H9 (cell line): ENCODE measurements around the gene TREM1. TPM values are rescaled to one million over a fixed set of nuclear protein-coding genes. Genes with fewer than 3 reads are reported as not detected.

Source experiments
- DNase-seq: peaks from one replicate; pipeline ENCODE4 v3.0.0-alpha.2; 2017
- H2AFZ ChIP-seq: one replicate; pipeline ENCODE4 v1.6.1; 2013; ENCODE audit warnings: mild to moderate bottlenecking, low read length, control low read depth, moderate library complexity
- H2AK5ac ChIP-seq: 2 replicates; pipeline ENCODE4 v1.6.1; 2013; ENCODE audit warnings: low read length, control low read depth, mixed read lengths; ENCODE audit not compliant: insufficient read length
- H2BK120ac ChIP-seq: one replicate; pipeline ENCODE4 v1.6.1; 2013; ENCODE audit warnings: low read depth, mild to moderate bottlenecking, low read length, control low read depth, inconsistent platforms; ENCODE audit not compliant: poor library complexity, severe bottlenecking
- H2BK12ac ChIP-seq: 2 replicates; pipeline ENCODE4 v1.6.1; 2013; ENCODE audit warnings: low read length, control low read depth, mixed read lengths, low read depth; ENCODE audit not compliant: insufficient read length
- H2BK15ac ChIP-seq: 2 replicates; pipeline ENCODE4 v1.6.1; 2013; ENCODE audit warnings: low read depth, low read length, control low read depth
- H2BK20ac ChIP-seq: one replicate; pipeline ENCODE4 v1.6.1; 2013; ENCODE audit warnings: low read depth, mild to moderate bottlenecking, low read length, control low read depth, inconsistent platforms; ENCODE audit not compliant: poor library complexity, severe bottlenecking
- H2BK5ac ChIP-seq: 2 replicates; pipeline ENCODE4 v1.6.1; 2013; ENCODE audit warnings: low read length, control low read depth, mixed read lengths; ENCODE audit not compliant: insufficient read length
- H3K14ac ChIP-seq: 2 replicates; pipeline ENCODE4 v1.6.1; 2013; ENCODE audit warnings: low read length, control low read depth; ENCODE audit not compliant: insufficient read depth
- H3K18ac ChIP-seq: 2 replicates; pipeline ENCODE4 v1.6.1; 2013; ENCODE audit warnings: low read depth, mild to moderate bottlenecking, mixed read lengths, low read length, control low read depth; ENCODE audit not compliant: insufficient read length
- H3K23ac ChIP-seq: 2 replicates; pipeline ENCODE4 v1.6.1; 2013; ENCODE audit warnings: low read length, control low read depth, mixed read lengths, low read depth; ENCODE audit not compliant: insufficient read length
- H3K23me2 ChIP-seq: 2 replicates; pipeline ENCODE4 v1.6.1; 2013; ENCODE audit warnings: low read depth, mild to moderate bottlenecking, mixed read lengths, low read length, control low read depth; ENCODE audit not compliant: insufficient read length, poor library complexity, severe bottlenecking
- H3K27ac ChIP-seq: 2 replicates; pipeline ENCODE4 v1.5.1; 2013; ENCODE audit warnings: low read length, control low read depth, mixed read lengths, low read depth; ENCODE audit not compliant: insufficient read length
- H3K27me3 ChIP-seq: 2 replicates; pipeline ENCODE4 v1.6.1; 2013; ENCODE audit warnings: low read length, control low read depth, inconsistent platforms; ENCODE audit not compliant: insufficient read depth
- H3K4ac ChIP-seq: 2 replicates; pipeline ENCODE4 v1.6.1; 2013; ENCODE audit warnings: low read depth, mild to moderate bottlenecking, control low read depth, inconsistent platforms, low read length, moderate library complexity
- H3K4me1 ChIP-seq: 2 replicates; pipeline ENCODE4 v1.6.1; 2013; ENCODE audit warnings: low read length, control low read depth, inconsistent platforms; ENCODE audit not compliant: insufficient read depth
- H3K4me2 ChIP-seq: 2 replicates; pipeline ENCODE4 v1.6.1; 2013; ENCODE audit warnings: low read length, control low read depth, mixed read lengths; ENCODE audit not compliant: insufficient read length, insufficient read depth
- H3K56ac ChIP-seq: 2 replicates; pipeline ENCODE4 v1.6.1; 2013; ENCODE audit warnings: low read depth, mild to moderate bottlenecking, mixed read lengths, low read length, control low read depth; ENCODE audit not compliant: insufficient read length
- H3K79me1 ChIP-seq: 2 replicates; pipeline ENCODE4 v1.6.1; 2013; ENCODE audit warnings: low read depth, mild to moderate bottlenecking, moderate library complexity, low read length, control low read depth, inconsistent platforms; ENCODE audit not compliant: insufficient read depth, poor library complexity, severe bottlenecking
- H3K79me2 ChIP-seq: 2 replicates; pipeline ENCODE4 v1.6.1; 2013; ENCODE audit warnings: low read length, control low read depth, inconsistent platforms; ENCODE audit not compliant: insufficient read depth
- H3K9ac ChIP-seq: 2 replicates; pipeline ENCODE4 v1.6.1; 2013; ENCODE audit warnings: low read length, control low read depth, mixed read lengths; ENCODE audit not compliant: insufficient read length; ENCODE audit errors: extremely low read depth
- H3K9me3 ChIP-seq: one replicate; pipeline ENCODE4 v1.6.1; 2013; ENCODE audit warnings: low read depth, low read length, inconsistent platforms; ENCODE audit not compliant: control insufficient read depth
- H3T11ph ChIP-seq: one replicate; pipeline ENCODE4 v1.6.1; 2013; ENCODE audit warnings: mild to moderate bottlenecking, low read length, control low read depth, inconsistent platforms
- H4K20me1 ChIP-seq: one replicate; pipeline ENCODE4 v1.6.1; 2013; ENCODE audit not compliant: control insufficient read depth, insufficient read length, insufficient read depth
- H4K5ac ChIP-seq: 2 replicates; pipeline ENCODE4 v1.6.1; 2013; ENCODE audit warnings: low read depth, mild to moderate bottlenecking, mixed read lengths, low read length, control low read depth; ENCODE audit not compliant: insufficient read length
- H4K8ac ChIP-seq: replicated peaks from 2 replicates; pipeline ENCODE4 v1.6.1; 2013; ENCODE audit warnings: low read length, control low read depth, mixed read lengths, low read depth; ENCODE audit not compliant: insufficient read length
- H4K91ac ChIP-seq: 2 replicates; pipeline ENCODE4 v1.6.1; 2013; ENCODE audit warnings: low read depth, mild to moderate bottlenecking, moderate library complexity, mixed read lengths, low read length, control low read depth; ENCODE audit not compliant: insufficient read length
- H3K27ac Mint-ChIP-seq, 3 experiments: 2 replicates in 2 of 3; 3 replicates in 1 of 3; pipeline ENCODE4 v1.8.0; 2020 to 2021; ENCODE audit warnings: mixed read lengths in 3 of 3, mild to moderate bottlenecking in 1 of 3, moderate library complexity in 1 of 3
- H3K27me3 Mint-ChIP-seq: 2 replicates; pipeline ENCODE4 v1.8.0; 2021; ENCODE audit warnings: low read depth, mild to moderate bottlenecking, moderate library complexity, mixed read lengths
- H3K36me3 Mint-ChIP-seq, 3 experiments: 2 replicates in 2 of 3; 3 replicates in 1 of 3; pipeline ENCODE4 v1.8.0; 2020 to 2021; ENCODE audit warnings: low read depth in 3 of 3, mixed read lengths in 3 of 3; ENCODE audit not compliant: insufficient read depth in 1 of 3
- H3K4me1 Mint-ChIP-seq, 2 experiments: 2 replicates each; pipeline ENCODE4 v1.8.0; 2020; ENCODE audit warnings: mixed read lengths in 2 of 2
- H3K4me3 Mint-ChIP-seq, 2 experiments: 2 replicates in 1 of 2; 3 replicates in 1 of 2; pipeline ENCODE4 v1.8.0; 2020 to 2021; ENCODE audit warnings: mild to moderate bottlenecking in 2 of 2, mixed read lengths in 2 of 2, moderate library complexity in 1 of 2
- H3K9me3 Mint-ChIP-seq, 2 experiments: 2 replicates in 1 of 2; 3 replicates in 1 of 2; pipeline ENCODE4 v1.8.0; 2020; ENCODE audit warnings: mild to moderate bottlenecking in 2 of 2, mixed read lengths in 2 of 2, moderate library complexity in 1 of 2
- WGBS: extraction: QIAGEN DNeasy Blood & Tissue Kit; methylation state at CpG from one replicate; pipeline ENCODE4 v1.1.7; 2013; ENCODE audit warnings: missing lambda C conversion rate, low lambda C conversion rate, mixed read lengths; ENCODE audit not compliant: insufficient read length; ENCODE audit errors: extremely low coverage; 5-methylcytosine and 5-hydroxymethylcytosine counted together
- total RNA-seq: library from RNA; stranded (reverse); gene quantifications from 2 replicates; pipeline ENCODE4 v1.2.1, GENCODE V29; 2021
- TF ChIP-seq, protein P1 (sequence below): fragments of 200-600 bp; sonication (generic); conservative IDR thresholded peaks from 3 replicates; pipeline ENCODE4 v1.8.0; 2021; ENCODE audit warnings: antibody characterized with exemption, mild to moderate bottlenecking

TREM1 gene
- total RNA-seq, 1 experiment from 2014 or later, result not detected

DNA sequence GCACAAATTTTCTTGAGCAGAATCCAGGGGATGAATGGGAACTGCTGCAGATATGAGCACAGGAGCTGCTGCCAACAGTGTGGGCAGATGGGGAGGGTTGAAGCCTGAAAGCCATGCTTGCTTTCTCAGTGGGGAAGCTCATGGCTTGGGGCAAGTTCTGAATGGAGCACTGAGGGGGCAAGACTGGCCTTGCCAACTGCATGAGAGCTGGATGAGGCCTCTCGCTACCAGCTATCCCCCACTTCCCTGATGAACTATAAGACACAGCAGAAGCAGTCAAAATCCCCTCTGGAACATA, 28.3 kb downstream of the TREM1 start:
- Histone ChIP-seq H3K79me2 (no peaks in the 10 kb centered on the region), H3K9ac (no peak overlapping the region), H3K4ac (no peak overlapping the region), H3K23ac (no peak overlapping the region), H3K18ac (no peak overlapping the region), H3K27me3 (no peaks in the 10 kb centered on the region), H3K79me1 (no peaks in the 10 kb centered on the region), H4K20me1 (no peaks in the 10 kb centered on the region), H3K4me2 (no peak overlapping the region), H2AFZ (no peak overlapping the region), H4K8ac (no peak overlapping the region), H3T11ph (no peak overlapping the region), H2BK12ac (no peak overlapping the region), H4K91ac (no peak overlapping the region), H3K27ac (no peak overlapping the region), H3K9me3 (no peaks in the 10 kb centered on the region), H2BK120ac (no peak overlapping the region), H2AK5ac (no peak overlapping the region), H2BK15ac (no peak overlapping the region), H3K56ac (no peak overlapping the region), H3K23me2 (no peaks in the 10 kb centered on the region), H3K14ac (no peak overlapping the region), H3K4me1 (no peaks in the 10 kb centered on the region), H2BK5ac (no peak overlapping the region), H4K5ac (no peak overlapping the region), H2BK20ac (no peak overlapping the region)
- TF ChIP-seq, protein P1, sequence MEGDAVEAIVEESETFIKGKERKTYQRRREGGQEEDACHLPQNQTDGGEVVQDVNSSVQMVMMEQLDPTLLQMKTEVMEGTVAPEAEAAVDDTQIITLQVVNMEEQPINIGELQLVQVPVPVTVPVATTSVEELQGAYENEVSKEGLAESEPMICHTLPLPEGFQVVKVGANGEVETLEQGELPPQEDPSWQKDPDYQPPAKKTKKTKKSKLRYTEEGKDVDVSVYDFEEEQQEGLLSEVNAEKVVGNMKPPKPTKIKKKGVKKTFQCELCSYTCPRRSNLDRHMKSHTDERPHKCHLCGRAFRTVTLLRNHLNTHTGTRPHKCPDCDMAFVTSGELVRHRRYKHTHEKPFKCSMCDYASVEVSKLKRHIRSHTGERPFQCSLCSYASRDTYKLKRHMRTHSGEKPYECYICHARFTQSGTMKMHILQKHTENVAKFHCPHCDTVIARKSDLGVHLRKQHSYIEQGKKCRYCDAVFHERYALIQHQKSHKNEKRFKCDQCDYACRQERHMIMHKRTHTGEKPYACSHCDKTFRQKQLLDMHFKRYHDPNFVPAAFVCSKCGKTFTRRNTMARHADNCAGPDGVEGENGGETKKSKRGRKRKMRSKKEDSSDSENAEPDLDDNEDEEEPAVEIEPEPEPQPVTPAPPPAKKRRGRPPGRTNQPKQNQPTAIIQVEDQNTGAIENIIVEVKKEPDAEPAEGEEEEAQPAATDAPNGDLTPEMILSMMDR, result no peak
- DNase-seq, result no peak
- WGBS, result no CpG with 5 or more reads among the region's 1 CpG
- H3K36me3 Mint-ChIP-seq, result peaks cover 1 to 3% (median 2%) of the 10 kb centered on the region in 3 experiments; a peak in 3 of 7 replicates
- peaks cover 15 to 17% of the 10 kb centered on the region in 2 experiments for H3K9me3 Mint-ChIP-seq
- no peak overlapping the region for H3K27ac Mint-ChIP-seq
- H3K4me1 Mint-ChIP-seq, result no peaks in the 10 kb centered on the region
- peaks cover 13% of the 10 kb centered on the region for H3K27me3 Mint-ChIP-seq
- H3K4me3 Mint-ChIP-seq, result no peak overlapping the region
